GM21717 (cell line): ENCODE measurements around the gene FBXL7.

Experiments
- ATAC-seq: cut with Tn5 transposase; IDR thresholded peaks from one replicate; pipeline ENCODE4 v1.9.1; 2021; ENCODE audit warnings: mild to moderate bottlenecking, moderate library complexity; ENCODE audit not compliant: unreplicated experiment

The FBXL7 gene

DNA sequence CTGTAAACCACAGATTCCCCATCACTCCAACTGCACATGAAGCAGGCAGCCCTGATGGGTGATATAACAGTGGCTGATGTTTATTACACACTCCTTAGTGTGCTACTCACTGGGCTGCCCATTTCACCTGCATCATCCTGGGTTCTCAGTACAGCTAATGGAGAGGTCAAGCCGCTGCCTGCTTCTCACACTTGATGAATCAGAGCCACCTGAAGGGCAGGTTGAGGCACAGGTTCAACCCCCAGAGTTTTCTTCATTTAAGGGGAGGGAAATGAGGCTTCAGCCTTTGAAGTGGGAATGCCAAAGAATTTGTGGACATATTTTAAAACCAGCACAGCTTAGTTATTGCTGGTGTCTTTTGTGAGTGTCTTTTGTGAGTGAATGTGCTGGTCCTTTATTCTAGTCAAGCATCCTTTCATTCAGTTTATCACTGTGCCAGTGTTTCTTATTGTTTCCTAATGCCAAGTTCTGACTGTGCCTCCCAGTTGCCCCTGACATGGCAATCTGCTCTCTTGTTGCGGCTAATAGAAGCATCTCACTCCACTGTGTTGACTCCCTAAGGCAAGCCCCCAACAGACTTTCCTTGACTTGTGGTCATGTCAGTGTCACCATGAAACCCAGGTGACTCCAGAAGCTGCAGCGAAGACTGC, 109.2 kb downstream of the FBXL7 start:
- ATAC-seq, result no peak

DNA sequence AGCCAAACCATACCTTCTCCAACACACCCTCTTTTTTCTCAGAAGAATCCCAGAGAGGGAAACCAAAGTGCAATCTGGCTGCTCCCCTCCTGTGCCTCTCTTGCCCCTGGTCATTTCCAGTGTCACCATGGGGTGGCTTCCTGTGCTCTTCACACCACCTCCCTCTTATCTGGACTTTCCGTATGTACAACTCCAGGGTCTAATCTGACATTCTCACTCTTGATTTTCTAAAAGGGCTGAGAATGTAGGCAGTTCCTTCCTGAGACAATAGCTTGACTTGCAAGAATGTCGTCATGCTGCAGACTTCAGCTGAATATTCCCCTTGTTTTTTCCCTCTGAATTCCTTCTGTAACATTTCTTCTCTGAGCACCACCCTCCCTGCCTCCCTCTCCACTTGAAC, 110.2 kb downstream of the FBXL7 start:
- no peak for ATAC-seq

DNA sequence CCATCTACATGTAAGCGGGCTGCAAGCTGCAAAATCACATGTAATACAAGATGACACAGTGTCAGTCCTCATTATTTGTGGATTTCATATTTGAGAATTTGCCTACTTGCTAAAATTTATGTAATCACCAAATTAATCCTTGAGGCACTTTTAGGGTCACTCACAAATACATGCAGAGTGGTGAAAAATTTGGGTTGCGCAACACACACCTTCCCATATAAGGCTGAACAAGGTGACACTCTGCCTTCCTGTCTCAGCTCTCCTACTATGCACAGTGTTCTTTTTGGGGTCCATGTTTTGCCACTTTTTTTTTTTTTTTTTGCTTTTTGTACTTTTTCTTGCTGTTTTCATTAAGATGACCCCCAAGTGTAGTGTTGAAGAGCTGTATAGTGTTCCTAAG, 111.0 kb downstream of the FBXL7 start:
- ATAC-seq, result no peak

DNA sequence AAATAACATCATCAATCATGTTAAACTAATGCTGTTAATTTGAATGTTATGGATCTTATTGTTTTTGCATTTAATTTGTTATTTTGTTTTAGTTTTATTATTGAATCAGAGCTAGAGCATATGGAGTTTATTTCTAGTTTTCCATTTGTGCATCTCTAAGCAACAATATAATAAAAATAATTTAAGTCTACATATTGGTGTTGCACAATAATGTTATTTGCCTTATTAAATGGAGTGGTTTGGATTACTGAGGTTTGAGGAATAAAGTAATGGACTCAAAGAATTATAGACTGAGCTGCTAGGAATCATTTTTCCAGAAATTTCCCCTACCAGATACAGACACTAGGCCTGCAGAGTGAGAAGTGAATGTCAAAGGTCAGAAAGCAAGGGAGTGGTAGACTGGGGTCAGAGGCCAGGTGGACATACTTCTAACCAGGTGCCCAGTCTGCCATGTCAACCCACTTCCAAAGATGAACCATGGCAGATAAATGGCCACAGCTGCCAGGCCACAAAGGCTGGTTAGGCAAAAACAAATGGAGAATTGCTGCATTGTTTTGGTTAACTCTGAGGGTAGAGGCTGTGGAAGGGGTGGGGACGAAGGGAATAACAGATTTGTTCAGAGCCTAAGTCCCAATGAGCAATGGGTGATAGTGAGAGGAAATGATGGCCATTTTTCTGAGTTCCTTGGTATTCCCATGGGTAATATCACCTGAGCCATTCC, 113.1 kb downstream of the FBXL7 start:
- no peak for ATAC-seq

DNA sequence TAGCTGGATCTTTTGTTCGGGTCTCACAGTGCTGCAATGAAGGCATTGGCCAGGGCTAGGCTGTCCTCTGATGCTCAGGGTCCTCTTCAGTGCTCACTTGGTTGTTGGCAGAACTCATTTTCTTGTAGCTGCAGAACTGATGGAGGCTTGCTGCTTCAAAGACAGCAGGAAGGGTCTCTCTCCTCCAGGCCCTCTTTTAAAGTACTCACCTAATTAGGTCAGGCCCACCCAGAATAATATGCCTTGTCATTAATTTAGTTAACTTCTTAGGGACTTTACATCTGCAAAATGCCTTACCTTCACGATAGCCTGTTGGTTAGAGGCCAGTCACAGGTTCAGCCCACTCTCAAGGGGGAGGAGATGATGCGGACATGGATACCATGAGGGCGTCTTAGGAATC, 114.7 kb downstream of the FBXL7 start:
- no peak for ATAC-seq

DNA sequence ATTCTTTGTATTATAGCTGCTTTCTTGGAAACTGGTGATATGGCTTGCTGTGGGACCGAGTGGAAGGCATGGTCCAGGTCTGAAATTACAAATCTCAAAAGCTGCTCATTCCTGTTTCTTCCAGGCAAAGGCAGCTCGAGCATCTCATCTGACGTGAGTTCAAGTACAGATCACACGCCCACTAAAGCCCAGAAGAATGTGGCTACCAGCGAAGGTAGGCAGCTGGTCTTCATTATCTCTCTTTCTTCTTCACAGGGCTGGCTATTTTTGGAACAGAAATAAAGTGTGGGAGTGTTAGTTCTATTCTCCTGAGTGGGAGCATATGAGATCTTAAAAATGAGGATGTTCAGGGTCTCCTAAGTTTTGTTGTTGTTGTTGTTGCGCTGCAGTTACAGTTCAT, 115.9 kb downstream of the FBXL7 start:
- no peak for ATAC-seq

DNA sequence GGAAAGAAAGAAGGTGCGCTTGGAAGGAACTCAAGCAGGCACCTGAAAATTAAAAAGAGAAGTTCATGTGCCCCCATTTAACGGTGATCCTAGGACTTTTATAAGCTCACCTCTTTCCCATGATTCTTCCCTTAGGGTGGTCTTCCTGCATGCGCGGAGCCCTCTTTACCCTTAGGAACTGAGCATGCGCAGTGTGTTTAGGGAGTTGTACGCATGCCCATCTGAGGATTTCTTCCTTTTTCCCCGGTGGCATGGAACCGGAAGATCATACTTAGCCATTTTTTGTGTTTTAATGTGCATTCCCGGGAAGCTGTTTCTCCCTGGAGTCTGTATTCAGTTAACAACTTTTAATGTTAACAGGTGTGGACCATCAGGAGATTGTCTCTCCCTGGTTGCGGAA, 119.0 kb downstream of the FBXL7 start:
- no peak for ATAC-seq

DNA sequence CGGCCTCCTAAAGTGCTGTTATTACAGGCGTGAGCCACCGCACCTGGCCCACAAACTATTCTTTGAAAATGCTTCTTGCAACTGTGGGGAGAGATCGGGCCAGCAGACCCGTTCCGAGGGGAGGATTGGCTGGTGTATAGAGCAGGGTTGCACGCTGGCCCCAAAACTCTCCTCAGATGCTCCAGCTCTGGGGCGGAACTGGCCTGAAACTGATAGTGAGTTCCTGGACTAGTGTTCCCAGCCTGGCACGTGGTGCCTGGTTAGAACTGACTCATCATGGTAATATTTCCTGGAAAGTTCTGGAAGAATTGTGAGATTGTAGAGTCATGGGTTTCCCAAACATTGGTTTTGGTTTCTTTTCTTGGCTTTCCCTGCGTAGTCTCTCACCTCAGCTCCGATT, 120.5 kb downstream of the FBXL7 start:
- no peak for ATAC-seq

GRCh38 chr5:15621094-15621493, 121.1 kb downstream of the FBXL7 start:
- ATAC-seq, result no peak

DNA sequence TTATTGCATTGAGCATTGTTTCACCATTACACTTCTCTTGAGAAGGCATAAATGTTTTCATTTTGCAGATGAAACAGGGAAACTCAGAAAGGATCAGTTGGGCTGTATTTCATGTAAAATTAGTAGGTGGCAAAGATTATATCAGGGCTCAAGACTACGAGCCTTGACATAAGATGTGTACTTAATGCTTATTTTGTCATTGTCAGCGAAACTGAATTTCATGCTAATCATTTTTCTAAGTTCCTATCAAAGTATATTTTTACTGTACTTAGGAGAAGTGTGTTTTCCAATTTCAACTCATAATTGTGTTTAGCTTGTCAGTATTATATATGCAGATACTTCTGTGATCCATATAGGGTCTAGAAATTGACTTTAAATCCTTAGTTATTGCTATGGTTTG, 123.8 kb downstream of the FBXL7 start:
- ATAC-seq, result no peak

- ATAC-seq, result no peak
These were observed 127.1 kb downstream of the FBXL7 start for GRCh38 chr5:15627109-15627508.

- ATAC-seq, result no peak
These were observed 127.7 kb downstream of the FBXL7 start for GRCh38 chr5:15627647-15628046.

- no peak for ATAC-seq
These were observed 130.5 kb downstream of the FBXL7 start for GRCh38 chr5:15630441-15630840.

GRCh38 chr5:15634591-15635288, 134.8 kb downstream of the FBXL7 start:
- ATAC-seq, result no peak

- no peak for ATAC-seq
These were observed 135.3 kb downstream of the FBXL7 start for GRCh38 chr5:15635289-15635616.

GRCh38 chr5:15637345-15637744, 137.4 kb downstream of the FBXL7 start:
- no peak for ATAC-seq

- ATAC-seq, result no peak
These were observed 137.9 kb downstream of the FBXL7 start for GRCh38 chr5:15637886-15638285.

GRCh38 chr5:15638296-15638695, 138.3 kb downstream of the FBXL7 start:
- ATAC-seq, result no peak

- ATAC-seq, result no peak
These were observed 139.3 kb downstream of the FBXL7 start for GRCh38 chr5:15639288-15639687.

- ATAC-seq, result no peak
These were observed 140.1 kb downstream of the FBXL7 start for GRCh38 chr5:15640116-15640515.

- no peak for ATAC-seq
These were observed 143.8 kb downstream of the FBXL7 start for GRCh38 chr5:15643731-15644130.
